Astrocyte (in vitro differentiated cells and primary cell): Measurements from ENCODE around the gene BANK1. TPM values are rescaled to one million over a fixed set of nuclear protein-coding genes. Genes with fewer than 3 reads are reported as not detected.

Source experiments
- DNase-seq: peaks from one replicate; pipeline ENCODE4 v3.0.0-alpha.2; 2010; ENCODE audit warnings: low read depth
- FAIRE-seq: peaks from 2 replicates; lab custom pipeline; 2011; peaks lifted over from hg19 to GRCh38; lab: Jason Lieb, UNC
- H2AFZ ChIP-seq: 2 replicates; pipeline ENCODE4 v1.6.0; 2012; ENCODE audit warnings: low read depth, low read length, inconsistent platforms
- H3K27ac ChIP-seq: 2 replicates; pipeline ENCODE4 v1.5.1; 2011; ENCODE audit warnings: low read depth, low read length, inconsistent platforms
- H3K27me3 ChIP-seq: 2 replicates; pipeline ENCODE4 v1.6.0; 2011; ENCODE audit warnings: low read length, inconsistent platforms; ENCODE audit not compliant: insufficient read depth
- H3K36me3 ChIP-seq: 2 replicates; pipeline ENCODE4 v1.5.1; 2011; ENCODE audit warnings: low read length, inconsistent platforms; ENCODE audit not compliant: insufficient read depth
- H3K4me1 ChIP-seq: 2 replicates; pipeline ENCODE4 v1.5.1; 2011; ENCODE audit warnings: low read length, inconsistent platforms; ENCODE audit not compliant: insufficient read depth
- H3K4me2 ChIP-seq: 2 replicates; pipeline ENCODE4 v1.6.0; 2012; ENCODE audit warnings: low read length, inconsistent platforms
- H3K4me3 ChIP-seq: 2 replicates; pipeline ENCODE4 v1.5.1; 2011; ENCODE audit warnings: low read depth, mild to moderate bottlenecking, low read length, inconsistent platforms; ENCODE audit not compliant: insufficient read depth
- H3K79me2 ChIP-seq: 2 replicates; pipeline ENCODE4 v1.6.0; 2012; ENCODE audit warnings: mild to moderate bottlenecking, low read length, inconsistent platforms; ENCODE audit not compliant: insufficient read depth
- H3K9ac ChIP-seq: 2 replicates; pipeline ENCODE4 v1.6.0; 2012; ENCODE audit warnings: mild to moderate bottlenecking, low read length, inconsistent platforms
- H3K9me3 ChIP-seq: 2 replicates; pipeline ENCODE4 v1.5.1; 2012; ENCODE audit warnings: low read depth, mild to moderate bottlenecking, low read length, inconsistent platforms; ENCODE audit not compliant: insufficient read depth
- H4K20me1 ChIP-seq: 2 replicates; pipeline ENCODE4 v1.6.0; 2012; ENCODE audit warnings: low read length, inconsistent platforms; ENCODE audit not compliant: insufficient read depth
- H3K27ac Mint-ChIP-seq: one replicate; pipeline ENCODE4 v1.8.0; 2021; ENCODE audit warnings: mild to moderate bottlenecking, mixed read lengths; ENCODE audit not compliant: unreplicated experiment
- H3K27me3 Mint-ChIP-seq: one replicate; pipeline ENCODE4 v1.8.0; 2021; ENCODE audit warnings: low read depth, mixed read lengths; ENCODE audit not compliant: unreplicated experiment
- H3K36me3 Mint-ChIP-seq: one replicate; pipeline ENCODE4 v1.8.0; 2021; ENCODE audit warnings: low read depth, mixed read lengths; ENCODE audit not compliant: unreplicated experiment
- H3K4me1 Mint-ChIP-seq: one replicate; pipeline ENCODE4 v1.8.0; 2021; ENCODE audit warnings: low read depth, mixed read lengths; ENCODE audit not compliant: unreplicated experiment
- H3K4me3 Mint-ChIP-seq: one replicate; pipeline ENCODE4 v1.8.0; 2021; ENCODE audit warnings: mild to moderate bottlenecking, moderate library complexity, mixed read lengths; ENCODE audit not compliant: unreplicated experiment
- H3K9me3 Mint-ChIP-seq: one replicate; pipeline ENCODE4 v1.8.0; 2021; ENCODE audit warnings: mild to moderate bottlenecking, mixed read lengths; ENCODE audit not compliant: unreplicated experiment
- EZH2 ChIP-seq: IDR thresholded peaks from 2 replicates; pipeline ENCODE4 v1.6.1; 2012; ENCODE audit warnings: mild to moderate bottlenecking, low read length, inconsistent platforms; ENCODE audit not compliant: insufficient read depth
- total RNA-seq: library from RNA; stranded (reverse); gene quantifications from 2 replicates; pipeline ENCODE4 v1.2.1, GENCODE V29; 2021
- TF ChIP-seq, protein P1 (sequence below): IDR thresholded peaks from 2 replicates; pipeline ENCODE4 v1.5.1; 2011; ENCODE audit warnings: low read depth, mild to moderate bottlenecking, inconsistent platforms, low read length, moderate library complexity; ENCODE audit not compliant: insufficient read depth

BANK1 gene
- total RNA-seq, 1 donor from 2014 or later = 1.3 TPM

DNA sequence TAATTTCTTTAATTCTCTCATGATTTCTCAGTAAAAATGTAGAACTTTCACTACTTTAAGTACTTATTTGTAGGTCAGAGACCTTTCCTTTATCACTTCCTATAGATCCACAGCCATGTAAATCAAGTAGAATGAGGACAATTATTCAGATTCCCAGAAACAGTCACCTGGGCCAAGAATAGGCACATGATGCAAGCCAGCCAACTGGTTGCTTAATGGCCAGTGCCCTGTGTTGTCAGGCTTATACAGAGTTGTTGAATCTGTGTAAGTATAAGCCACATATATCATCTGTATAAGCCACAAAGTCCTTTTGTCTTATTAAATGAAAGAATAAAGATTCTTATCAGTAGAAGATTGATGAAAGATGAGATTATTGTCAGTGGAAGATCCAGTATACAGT, 5.2 kb downstream of the BANK1 start:
- no peaks in the 10 kb centered on the region for H3K27me3 ChIP-seq
- no peak overlapping the region for H3K4me3 ChIP-seq
- Mint-ChIP-seq H3K36me3 (no peaks in the 10 kb centered on the region), H3K4me1 (peaks cover 6% of the 10 kb centered on the region), H3K27ac (no peak overlapping the region), H3K4me3 (no peak overlapping the region), H3K9me3 (peaks cover 4% of the 10 kb centered on the region), H3K27me3 (no peaks in the 10 kb centered on the region)
- H2AFZ ChIP-seq = no peak overlapping the region
- no peaks in the 10 kb centered on the region for H3K36me3 ChIP-seq
- no peak overlapping the region for H3K27ac ChIP-seq
- no peaks in the 10 kb centered on the region for H4K20me1 ChIP-seq
- DNase-seq (no peak), FAIRE-seq (no peak)
- H3K9ac ChIP-seq = no peak overlapping the region
- H3K4me1 ChIP-seq = no peaks in the 10 kb centered on the region
- TF ChIP-seq, protein P1, sequence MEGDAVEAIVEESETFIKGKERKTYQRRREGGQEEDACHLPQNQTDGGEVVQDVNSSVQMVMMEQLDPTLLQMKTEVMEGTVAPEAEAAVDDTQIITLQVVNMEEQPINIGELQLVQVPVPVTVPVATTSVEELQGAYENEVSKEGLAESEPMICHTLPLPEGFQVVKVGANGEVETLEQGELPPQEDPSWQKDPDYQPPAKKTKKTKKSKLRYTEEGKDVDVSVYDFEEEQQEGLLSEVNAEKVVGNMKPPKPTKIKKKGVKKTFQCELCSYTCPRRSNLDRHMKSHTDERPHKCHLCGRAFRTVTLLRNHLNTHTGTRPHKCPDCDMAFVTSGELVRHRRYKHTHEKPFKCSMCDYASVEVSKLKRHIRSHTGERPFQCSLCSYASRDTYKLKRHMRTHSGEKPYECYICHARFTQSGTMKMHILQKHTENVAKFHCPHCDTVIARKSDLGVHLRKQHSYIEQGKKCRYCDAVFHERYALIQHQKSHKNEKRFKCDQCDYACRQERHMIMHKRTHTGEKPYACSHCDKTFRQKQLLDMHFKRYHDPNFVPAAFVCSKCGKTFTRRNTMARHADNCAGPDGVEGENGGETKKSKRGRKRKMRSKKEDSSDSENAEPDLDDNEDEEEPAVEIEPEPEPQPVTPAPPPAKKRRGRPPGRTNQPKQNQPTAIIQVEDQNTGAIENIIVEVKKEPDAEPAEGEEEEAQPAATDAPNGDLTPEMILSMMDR = no peak
- TF ChIP-seq EZH2 = no peak
- H3K9me3 ChIP-seq = no peaks in the 10 kb centered on the region
- no peaks in the 10 kb centered on the region for H3K79me2 ChIP-seq
- H3K4me2 ChIP-seq = no peak overlapping the region

- Histone ChIP-seq H3K36me3 (no peaks in the 10 kb centered on the region), H3K4me1 (no peaks in the 10 kb centered on the region), H3K27me3 (no peaks in the 10 kb centered on the region), H3K4me3 (no peak overlapping the region), H3K27ac (no peak overlapping the region), H4K20me1 (no peaks in the 10 kb centered on the region), H2AFZ (no peak overlapping the region), H3K9ac (no peak overlapping the region), H3K4me2 (no peak overlapping the region), H3K9me3 (no peaks in the 10 kb centered on the region), H3K79me2 (no peaks in the 10 kb centered on the region)
- no peak overlapping the region for H3K27ac Mint-ChIP-seq
- DNase-seq (no peak), FAIRE-seq (no peak)
- H3K4me1 Mint-ChIP-seq = peaks cover 4% of the 10 kb centered on the region
- H3K4me3 Mint-ChIP-seq = no peak overlapping the region
- no peaks in the 10 kb centered on the region for H3K36me3 Mint-ChIP-seq
- H3K27me3 Mint-ChIP-seq = no peaks in the 10 kb centered on the region
- peaks cover 4% of the 10 kb centered on the region for H3K9me3 Mint-ChIP-seq
- TF ChIP-seq EZH2 = no peak
- TF ChIP-seq, protein P1 = no peak
Measured at GRCh38 chr4:101801958-101802357, 11.4 kb downstream of the BANK1 start.

GRCh38 chr4:101806914-101807313, 16.4 kb downstream of the BANK1 start:
- Histone ChIP-seq H3K4me2 (no peak overlapping the region), H3K27ac (no peak overlapping the region), H3K4me1 (no peaks in the 10 kb centered on the region), H3K27me3 (no peaks in the 10 kb centered on the region), H3K36me3 (no peaks in the 10 kb centered on the region), H2AFZ (no peak overlapping the region), H3K79me2 (no peaks in the 10 kb centered on the region), H3K4me3 (no peak overlapping the region), H4K20me1 (no peaks in the 10 kb centered on the region), H3K9ac (no peak overlapping the region), H3K9me3 (no peaks in the 10 kb centered on the region)
- H3K4me3 Mint-ChIP-seq = no peak overlapping the region
- FAIRE-seq = no peak
- TF ChIP-seq, protein P1 = no peak
- no peak for TF ChIP-seq EZH2
- no peaks in the 10 kb centered on the region for H3K36me3 Mint-ChIP-seq
- H3K4me1 Mint-ChIP-seq = peaks cover 2% of the 10 kb centered on the region
- no peaks in the 10 kb centered on the region for H3K27me3 Mint-ChIP-seq
- no peak for DNase-seq
- H3K27ac Mint-ChIP-seq = no peak overlapping the region
- no peaks in the 10 kb centered on the region for H3K9me3 Mint-ChIP-seq
